GM15510 (cell line): Measurements from ENCODE around the gene MGST3.

ENCODE experiments used
- POLR2A ChIP-seq: IDR thresholded peaks from 3 replicates; pipeline ENCODE4 v1.6.1; 2011; ENCODE audit warnings: borderline replicate concordance; ENCODE audit not compliant: insufficient read length; ENCODE audit errors: extremely low read depth

The MGST3 gene

DNA sequence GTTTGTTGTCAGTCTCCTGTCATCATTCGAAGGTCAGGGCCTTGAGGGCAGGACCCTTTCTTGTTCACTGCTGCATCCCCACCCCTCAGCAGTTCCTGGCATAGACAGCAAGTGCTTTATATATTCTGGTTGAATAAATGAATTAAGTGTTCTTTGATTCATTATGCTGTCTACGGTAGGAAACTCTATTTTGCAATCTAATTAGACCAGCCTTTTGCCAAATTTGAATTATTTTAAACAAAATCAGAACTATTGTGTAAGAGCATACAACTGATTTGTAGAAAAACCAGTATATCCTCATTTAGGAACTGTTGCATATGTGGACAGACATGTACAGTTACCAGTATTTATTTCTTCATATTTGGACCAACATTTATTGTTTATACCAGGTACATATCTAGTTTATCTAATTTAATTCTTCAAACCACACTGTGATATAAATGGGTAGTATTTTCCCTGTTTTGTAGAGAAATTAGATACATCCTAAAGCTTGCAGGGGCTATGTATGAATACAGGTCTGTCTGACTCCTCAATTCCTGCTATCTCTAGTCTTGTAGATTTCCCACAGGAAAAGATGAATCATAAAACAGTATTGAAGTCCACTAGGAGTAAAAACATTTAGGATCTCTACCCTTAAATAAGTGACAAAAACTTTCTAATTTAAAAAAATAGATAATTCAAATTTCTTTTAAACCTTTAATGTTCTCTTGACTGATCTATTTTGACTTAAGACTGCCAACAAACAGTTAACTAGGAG is 10.4 kb downstream of the MGST3 start:
- TF ChIP-seq POLR2A = no peak

DNA sequence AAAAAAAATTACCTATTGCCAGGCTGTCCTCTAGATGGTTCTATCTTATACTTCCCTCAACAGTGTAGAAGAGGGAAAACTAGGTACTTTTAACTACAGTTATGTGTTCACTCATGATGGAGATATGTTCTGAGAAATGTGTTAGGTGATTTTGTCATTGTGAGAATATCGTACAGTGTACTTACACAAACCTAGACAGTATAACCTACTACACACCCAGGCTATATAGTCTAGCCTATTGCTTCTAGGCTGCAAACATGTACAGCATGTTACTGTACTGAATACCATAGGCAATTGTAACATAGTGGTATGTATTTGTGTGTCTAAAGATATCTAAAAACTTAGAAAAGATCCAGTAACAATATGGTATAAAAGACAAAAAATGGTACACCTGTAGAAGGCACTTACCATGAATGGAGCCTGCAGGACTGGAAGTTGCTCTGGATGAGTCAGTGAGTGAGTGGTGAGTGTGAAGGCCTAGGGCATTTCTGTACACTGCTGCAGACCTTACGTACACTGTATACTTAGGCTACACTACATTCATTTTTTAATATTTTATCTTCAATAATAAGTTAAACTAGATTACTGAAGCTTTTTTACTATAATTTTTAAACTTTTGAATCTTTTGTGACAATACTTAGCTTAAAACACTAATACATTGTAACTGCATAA is 13.2 kb downstream of the MGST3 start:
- TF ChIP-seq POLR2A = no peak

DNA sequence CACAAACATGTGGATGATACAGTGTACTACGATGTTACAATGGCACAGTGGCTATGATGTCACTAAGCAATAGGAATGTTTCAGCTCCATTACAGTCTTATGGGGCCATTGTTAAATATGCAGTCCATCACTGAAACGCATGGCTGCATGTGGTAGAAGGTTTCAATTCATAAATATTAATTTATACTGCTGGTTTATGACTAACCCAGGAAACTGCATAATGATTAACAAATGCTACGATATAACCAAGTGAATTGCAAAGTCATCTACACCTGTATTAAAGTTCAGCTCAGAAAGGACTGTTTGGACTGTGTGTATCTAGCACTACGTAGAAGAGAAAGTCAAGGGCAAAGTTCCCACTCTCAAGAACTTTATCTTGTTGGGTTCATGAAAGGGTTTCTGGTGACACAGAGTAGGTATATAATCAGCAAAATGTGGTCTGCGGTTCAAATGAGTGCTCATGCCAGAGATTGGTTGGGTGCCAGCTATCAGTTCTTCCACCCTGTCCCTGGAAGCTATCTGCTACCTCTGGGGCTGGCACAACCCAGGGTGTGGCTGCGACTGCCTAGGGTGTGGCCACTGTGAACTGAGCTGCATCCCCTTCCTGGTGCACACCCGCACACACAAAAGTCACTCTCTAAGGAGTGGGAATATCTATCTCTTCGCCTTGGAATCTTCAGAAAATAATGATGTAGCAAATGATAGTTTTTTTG is 14.8 kb downstream of the MGST3 start:
- TF ChIP-seq POLR2A = no peak

DNA sequence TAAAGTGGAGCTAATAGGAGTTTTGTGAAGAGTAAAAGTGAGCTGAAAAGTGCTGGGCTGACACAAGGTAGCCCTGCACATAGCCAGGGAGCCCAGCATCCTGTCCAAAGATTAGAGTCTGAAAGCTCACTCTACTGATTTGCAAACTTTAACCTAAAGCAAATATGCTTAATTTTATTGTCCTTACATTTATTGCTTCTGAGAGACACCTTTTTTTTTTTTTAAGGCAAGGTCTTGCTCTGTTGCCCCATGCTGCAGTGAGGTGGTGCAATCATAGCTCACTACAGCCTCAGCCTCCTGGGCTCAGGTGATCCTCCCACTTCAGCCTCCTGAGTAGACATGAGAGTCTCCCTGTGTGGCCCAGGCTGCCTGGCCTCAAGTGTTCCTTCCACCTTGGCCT is 16.5 kb downstream of the MGST3 start:
- TF ChIP-seq POLR2A = no peak

DNA sequence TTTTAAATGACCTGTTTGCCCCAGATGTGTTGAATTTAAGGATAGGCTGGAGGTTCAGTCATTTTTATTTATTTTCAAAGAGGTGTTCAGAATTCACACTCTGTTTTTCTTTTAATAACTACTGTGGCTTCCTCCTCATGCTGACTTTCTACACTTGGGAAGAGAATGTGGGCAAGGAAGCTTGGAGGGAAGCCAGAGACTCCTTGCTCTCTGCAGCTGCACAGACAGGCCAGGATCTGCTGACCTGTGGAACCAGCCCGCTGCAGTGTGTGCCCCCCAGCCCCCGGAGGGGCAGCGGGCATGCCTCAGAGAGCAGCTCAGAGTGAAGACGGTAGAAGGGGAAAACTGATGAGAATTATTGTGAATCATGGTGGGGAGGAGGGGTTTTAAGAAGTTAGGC is 16.9 kb downstream of the MGST3 start:
- no peak for TF ChIP-seq POLR2A

DNA sequence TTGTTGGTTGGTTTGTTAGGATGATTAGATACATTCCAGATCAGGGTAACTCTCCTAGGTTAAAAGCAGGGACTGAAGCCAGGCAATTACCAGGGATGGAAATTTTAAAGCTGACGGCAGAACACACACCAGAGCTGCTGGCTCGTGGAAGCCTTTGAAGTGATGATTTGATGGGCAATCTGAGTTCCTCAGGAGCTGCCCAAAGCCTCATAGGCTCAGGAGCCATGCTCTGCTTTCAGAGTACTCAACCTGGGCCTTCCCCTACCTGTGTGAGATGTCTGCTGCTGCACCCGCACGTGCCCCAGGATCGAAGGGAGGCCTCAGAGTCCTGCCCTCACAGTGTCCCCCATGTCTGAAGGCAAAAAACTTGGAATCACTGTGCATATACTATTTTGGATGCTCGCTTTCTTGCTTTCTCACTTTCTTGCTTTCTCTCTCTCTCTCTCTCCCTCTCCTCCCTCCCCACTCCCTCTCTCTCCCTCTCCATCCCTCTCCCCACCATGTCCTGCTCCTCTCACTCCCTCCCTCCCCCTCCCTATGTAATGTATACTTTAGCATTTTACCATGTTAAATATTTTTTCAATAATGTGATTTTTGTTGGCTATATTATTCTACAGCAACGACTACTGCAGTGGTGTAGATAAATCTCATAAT is 18.0 kb downstream of the MGST3 start:
- no peak for TF ChIP-seq POLR2A

DNA sequence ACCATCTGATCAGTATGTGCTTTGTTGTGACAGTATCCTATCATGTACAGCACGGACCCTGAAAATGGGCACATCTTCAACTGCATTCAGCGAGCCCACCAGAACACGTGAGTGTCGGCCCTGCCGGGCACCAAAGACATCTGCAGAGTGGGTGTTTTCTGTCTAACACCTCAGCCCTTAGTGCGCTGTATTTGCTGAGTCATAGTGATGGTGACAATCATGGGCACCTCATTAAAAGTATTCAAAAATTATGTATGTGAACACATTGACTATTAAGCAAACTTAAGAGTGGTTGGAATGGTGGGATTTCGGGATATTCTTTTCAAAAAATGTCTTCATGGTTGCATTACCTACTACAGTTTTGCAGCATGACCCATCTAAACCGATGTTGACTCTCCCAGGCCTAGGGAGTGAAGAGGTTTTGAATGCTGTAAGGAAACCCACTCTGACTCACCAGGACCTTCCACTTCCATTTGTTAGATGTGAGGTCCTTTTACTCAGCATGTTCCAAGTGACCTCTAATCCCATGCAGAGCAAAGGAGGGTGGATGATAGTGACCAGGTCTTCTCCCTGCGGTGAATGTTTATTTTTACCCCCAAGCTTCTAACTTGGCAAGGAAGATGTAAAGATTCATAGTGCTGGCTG is 20.1 kb downstream of the MGST3 start:
- no peak for TF ChIP-seq POLR2A

DNA sequence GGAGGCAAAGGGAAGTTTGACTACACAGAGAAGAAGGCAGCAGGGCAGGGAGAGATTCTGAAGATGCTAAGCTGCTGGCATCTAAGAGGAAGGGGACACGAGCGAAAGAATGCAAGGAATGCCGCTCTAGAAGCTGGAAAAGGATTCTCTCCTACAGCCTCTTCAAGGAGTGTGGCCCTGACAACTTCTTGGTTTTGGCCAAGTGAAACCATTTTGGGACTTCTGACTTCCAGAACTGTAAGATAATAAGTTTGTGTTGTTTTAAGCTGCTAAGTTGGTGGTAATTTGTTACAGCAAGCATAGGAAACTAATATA is 28.5 kb downstream of the MGST3 start:
- TF ChIP-seq POLR2A = no peak

DNA sequence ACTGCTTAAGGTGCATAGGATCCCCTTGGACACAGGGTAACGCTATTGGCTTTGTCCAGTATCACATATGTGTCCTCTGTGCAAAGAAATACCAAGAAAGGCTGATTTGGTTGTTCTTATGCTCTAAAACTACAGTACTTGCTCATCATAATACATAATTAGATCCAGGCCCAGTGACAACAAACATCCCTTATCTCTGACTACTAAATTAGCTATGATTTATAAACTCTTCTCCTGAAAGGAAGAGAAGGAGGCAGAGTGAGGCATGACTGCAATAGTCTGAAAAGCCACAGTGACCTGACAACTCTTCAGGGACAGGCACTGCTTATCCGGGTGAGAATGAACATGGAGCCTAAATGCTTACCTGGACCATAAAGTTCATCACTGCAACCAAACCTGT is 30.7 kb downstream of the MGST3 start:
- TF ChIP-seq POLR2A = no peak

DNA sequence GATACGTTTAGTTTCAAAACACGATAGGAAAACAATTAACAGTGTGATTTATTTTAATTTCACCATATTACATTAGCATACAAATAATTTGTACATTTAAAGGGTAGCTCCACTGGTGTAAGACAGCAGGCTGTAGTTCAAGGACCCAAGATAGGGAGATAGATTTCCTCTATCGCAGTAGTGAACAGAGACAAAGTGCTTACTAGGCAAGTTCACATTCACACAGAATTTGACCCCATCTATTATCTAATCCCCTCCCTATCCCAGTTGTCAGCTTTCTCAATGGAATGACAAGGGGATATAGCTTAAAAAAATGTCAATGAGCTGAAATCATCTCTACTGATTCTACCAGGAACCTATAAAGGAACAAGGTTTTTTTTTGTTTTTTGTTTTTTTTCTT is 31.2 kb downstream of the MGST3 start:
- TF ChIP-seq POLR2A = no peak

DNA sequence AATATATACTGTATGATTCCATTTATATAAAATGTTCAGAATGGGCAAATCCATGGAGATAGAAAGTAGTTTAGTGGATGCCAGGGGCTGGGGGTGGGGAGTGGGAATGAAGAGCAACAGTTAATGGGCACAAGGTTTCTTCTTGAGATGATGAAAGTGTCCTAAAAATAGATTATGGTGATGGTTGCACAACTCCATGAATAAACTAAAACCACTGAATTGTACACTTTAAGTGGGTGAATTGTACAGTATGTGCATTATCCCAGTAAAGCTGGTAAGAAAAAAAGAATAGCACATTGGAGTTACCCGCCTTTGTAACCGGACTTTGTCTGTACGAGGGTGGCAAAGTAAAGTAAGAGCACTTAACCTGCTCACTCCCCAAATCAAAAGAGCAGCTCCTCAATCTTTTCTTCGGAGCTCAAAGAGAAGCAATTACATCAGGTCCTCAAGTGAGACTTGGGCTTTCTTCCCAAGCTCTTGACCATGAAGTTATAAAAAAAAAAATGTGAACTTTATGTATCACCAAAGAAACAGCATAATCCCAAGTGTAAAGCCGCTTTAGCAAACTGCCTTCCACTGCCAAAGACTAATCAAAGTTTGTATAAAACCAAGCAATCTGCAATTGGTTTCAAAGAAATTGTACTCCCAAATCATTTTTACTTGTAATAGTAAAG is 35.3 kb downstream of the MGST3 start:
- no peak for TF ChIP-seq POLR2A

DNA sequence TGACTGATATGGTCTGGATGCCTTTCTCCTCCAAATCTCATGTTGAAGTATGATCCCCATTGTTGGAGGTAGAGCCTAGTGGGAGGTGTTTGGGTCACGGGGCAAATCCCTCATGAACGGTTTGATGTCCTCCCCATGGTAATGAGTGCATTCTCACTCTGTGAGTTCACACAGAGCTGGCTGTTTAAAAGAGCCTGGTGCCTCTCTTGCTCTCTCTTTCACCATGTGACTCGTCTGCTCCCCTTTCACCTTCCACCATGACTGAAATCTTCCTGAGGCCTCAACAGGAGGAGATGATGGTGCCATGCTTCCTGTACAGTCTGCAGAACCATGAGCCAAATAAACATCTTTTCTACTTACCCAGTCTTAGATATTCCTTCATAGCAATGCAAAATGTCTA is 37.1 kb downstream of the MGST3 start:
- no peak for TF ChIP-seq POLR2A

DNA sequence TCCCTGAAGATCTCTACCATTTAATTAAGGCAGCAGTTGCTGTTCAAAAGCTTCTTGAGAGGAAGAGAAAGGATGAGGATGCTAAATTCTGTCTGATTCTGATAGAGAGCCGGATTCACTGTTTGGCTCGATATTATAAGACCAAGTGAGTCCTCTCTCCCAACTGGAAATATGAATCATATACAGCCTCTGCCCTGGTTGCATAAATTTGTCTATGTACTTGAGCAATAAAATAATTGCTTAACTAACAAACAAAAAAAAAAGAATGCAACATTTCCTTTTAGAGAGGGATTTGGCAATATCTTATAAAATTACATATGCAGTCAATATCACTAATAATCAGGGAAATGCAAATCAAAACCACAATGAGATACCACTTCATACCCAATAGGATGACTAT is 40.5 kb downstream of the MGST3 start:
- no peak for TF ChIP-seq POLR2A

DNA sequence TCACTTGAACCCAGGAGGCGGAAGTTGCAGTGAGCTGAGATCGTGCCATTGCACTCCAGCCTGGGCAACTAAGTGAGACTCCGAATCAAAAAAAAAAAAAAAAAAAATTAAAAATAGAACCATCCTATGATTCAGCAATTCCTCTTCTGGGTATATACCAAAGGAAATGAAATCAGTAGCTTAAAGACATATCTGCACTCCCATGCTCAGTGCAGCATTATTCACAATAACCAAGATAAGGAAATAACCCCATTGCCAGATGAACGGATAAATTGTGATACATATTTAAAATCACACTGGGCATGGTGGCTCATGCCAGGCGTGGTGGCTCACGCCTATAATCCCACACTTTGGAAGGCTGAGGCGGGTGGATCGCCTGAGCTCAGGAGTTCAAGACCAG is 43.6 kb downstream of the MGST3 start:
- no peak for TF ChIP-seq POLR2A
